ENCODE results near the gene ADSL.

GRCh38 chr22:40401532-40401931 lies 55.2 kb downstream of the ADSL start:
- no peak for TF ChIP-seq CTCF (IDR thresholded peaks at IDR 0.05; ENCODE audit: low read depth, low read length, missing input control)
- TF ChIP-seq MAX (IDR thresholded peaks at IDR 0.05) = no peak
- no peak for TF ChIP-seq RAD21 (IDR thresholded peaks at IDR 0.05)
- TF ChIP-seq JUND (IDR thresholded peaks at IDR 0.05) = no peak
- TF ChIP-seq FOXA2 (IDR thresholded peaks at IDR 0.05) = no peak
- TF ChIP-seq SP1 (IDR thresholded peaks at IDR 0.05) = no peak
- TF ChIP-seq TAF1 (conservative IDR thresholded peaks at IDR 0.05) = no peak
- TF ChIP-seq ZBTB33 (IDR thresholded peaks at IDR 0.05) = no peak
- TF ChIP-seq YY1 (IDR thresholded peaks at IDR 0.05) = no peak
- no peak for TF ChIP-seq ATF3 (IDR thresholded peaks at IDR 0.05)
- TF ChIP-seq EGR1 (IDR thresholded peaks at IDR 0.05; ENCODE audit: low read depth in 2 of 2) = no peak
- no peak for TF ChIP-seq REST (IDR thresholded peaks at IDR 0.05)
- no peak for TF ChIP-seq GABPA (IDR thresholded peaks at IDR 0.05 in 1 of 2, conservative IDR thresholded peaks at IDR 0.05 in 1 of 2)
- no peak for TF ChIP-seq FOXA1 (IDR thresholded peaks at IDR 0.05)

Measured in liver (tissue), 3 donors.